DMS53 treated with DMSO at 0.1 percent for 48 hours (cell line): ENCODE measurements around the gene CFAP61.

ENCODE experiments used
- DNase-seq: peaks from one replicate; lab custom pipeline; 2025; ENCODE audit not compliant: unreplicated experiment; lab: John Stamatoyannopoulos, UW

CFAP61 gene

GRCh38 chr20:20160520-20160919 is 108.2 kb downstream of the CFAP61 start:
- no peak for DNase-seq

- DNase-seq: no peak
Measured at GRCh38 chr20:20161611-20162010, 109.3 kb downstream of the CFAP61 start.

- no peak for DNase-seq
Measured at GRCh38 chr20:20167698-20168097, 115.4 kb downstream of the CFAP61 start.

- no peak for DNase-seq
Measured at GRCh38 chr20:20173254-20173653, 120.9 kb downstream of the CFAP61 start.

- DNase-seq: no peak
Measured at GRCh38 chr20:20174089-20174835, 121.9 kb downstream of the CFAP61 start.

GRCh38 chr20:20181322-20181721 is 129.0 kb downstream of the CFAP61 start:
- no peak for DNase-seq

- DNase-seq: no peak
Measured at GRCh38 chr20:20184149-20184548, 131.8 kb downstream of the CFAP61 start.

- DNase-seq: no peak
Measured at GRCh38 chr20:20184706-20185105, 132.4 kb downstream of the CFAP61 start.

GRCh38 chr20:20188647-20189046 is 136.3 kb downstream of the CFAP61 start:
- no peak for DNase-seq

- DNase-seq: no peak
Measured at GRCh38 chr20:20192366-20192765, 140.0 kb downstream of the CFAP61 start.

- no peak for DNase-seq
Measured at GRCh38 chr20:20195021-20195705, 142.8 kb downstream of the CFAP61 start.

GRCh38 chr20:20196610-20197009 is 144.3 kb downstream of the CFAP61 start:
- no peak for DNase-seq

GRCh38 chr20:20198011-20198410 is 145.7 kb downstream of the CFAP61 start:
- DNase-seq: no peak

- no peak for DNase-seq
Measured at GRCh38 chr20:20199361-20200160, 147.2 kb downstream of the CFAP61 start.

GRCh38 chr20:20201124-20201523 is 148.8 kb downstream of the CFAP61 start:
- no peak for DNase-seq

GRCh38 chr20:20201639-20202038 is 149.3 kb downstream of the CFAP61 start:
- DNase-seq: no peak

GRCh38 chr20:20202768-20203167 is 150.4 kb downstream of the CFAP61 start:
- DNase-seq: no peak

GRCh38 chr20:20203784-20204183 is 151.5 kb downstream of the CFAP61 start:
- peak; percentile 46 for DNase-seq

- peak; percentile 48 for DNase-seq
Measured at GRCh38 chr20:20204256-20204655, 151.9 kb downstream of the CFAP61 start.

GRCh38 chr20:20205141-20205861 is 153.0 kb downstream of the CFAP61 start:
- no peak for DNase-seq

GRCh38 chr20:20205862-20206236 is 153.5 kb downstream of the CFAP61 start:
- no peak for DNase-seq
